HG02852 (cell line): ENCODE results near the gene STK39.
"Not testable (repeated sequence)": the region's sequence is repeated elsewhere in the genome, so short reads cannot be mapped to it uniquely, and the experiment has no call there.

Source experiments
- ATAC-seq: cut with Tn5 transposase; IDR thresholded peaks from one replicate; pipeline ENCODE4 v1.9.1; 2021; ENCODE audit warnings: mild to moderate bottlenecking, moderate library complexity; ENCODE audit not compliant: unreplicated experiment

The STK39 gene

GRCh38 chr2:168247341-168248261 is at the start of gene STK39:
Gene STK39, minus strand, starts transcription at chr2:168247595. Its CDS starts 160 bp downstream, at chr2:168247435.
- peak; percentile 85 for ATAC-seq

- no peak for ATAC-seq
Observed at GRCh38 chr2:168295051-168295450, 47.7 kb upstream of the STK39 start.

DNA sequence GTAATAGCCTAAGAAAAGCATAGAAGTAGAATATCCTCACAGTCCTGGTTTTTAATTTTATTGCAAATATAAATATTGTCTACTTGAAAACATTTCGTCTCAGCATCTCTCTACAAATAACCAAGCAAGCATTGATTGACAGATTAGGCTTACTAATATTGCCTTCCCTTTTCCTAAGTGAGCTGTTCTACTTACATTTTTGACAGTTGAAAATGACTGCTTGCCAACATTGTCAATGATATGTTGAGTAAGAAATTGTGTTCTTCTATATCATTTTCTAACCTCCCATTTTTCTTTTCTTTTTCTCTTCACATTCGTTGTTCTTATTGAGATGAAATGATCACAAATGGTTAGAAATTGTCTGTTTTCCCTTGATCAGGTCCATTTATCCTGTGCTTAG is 47.0 kb upstream of the STK39 start:
- ATAC-seq = no peak

DNA sequence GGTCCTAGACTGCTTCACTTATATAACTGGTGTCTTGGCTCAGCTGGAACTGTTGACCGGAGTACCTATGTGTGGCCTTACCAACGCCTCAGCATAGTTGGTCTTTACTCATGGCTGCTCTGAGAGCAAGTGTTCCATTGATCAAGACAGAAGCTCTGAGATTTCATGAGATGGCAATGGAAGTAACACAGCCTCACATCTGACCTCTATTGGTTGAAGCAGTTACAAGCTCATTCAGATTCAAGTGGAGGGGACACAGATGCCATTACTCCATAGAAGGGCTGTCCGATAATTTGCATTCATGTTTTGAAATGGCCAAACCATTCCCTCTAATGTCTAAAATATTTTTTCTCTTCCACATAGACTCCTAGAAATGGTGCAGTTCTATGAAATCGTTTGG is 46.4 kb upstream of the STK39 start:
- no peak for ATAC-seq

DNA sequence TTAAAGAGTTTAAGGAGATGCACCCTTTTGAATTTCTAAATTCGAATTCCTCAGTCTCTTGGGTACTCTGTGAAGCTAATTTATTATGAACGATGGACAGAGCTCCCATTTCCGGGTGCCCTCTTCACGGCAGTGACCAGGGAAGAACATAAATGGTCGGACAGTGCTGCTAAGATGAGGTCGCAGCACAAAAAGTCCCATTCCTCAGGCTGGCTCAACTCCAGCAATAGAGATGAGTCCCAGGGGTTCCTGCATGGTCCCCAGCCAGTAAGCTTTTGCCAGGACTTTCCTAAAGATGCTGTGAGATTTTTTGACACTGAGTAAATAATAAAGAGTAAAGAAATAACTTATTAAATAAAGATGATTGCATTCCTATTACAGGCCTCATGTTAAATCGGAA is 43.0 kb upstream of the STK39 start:
- ATAC-seq = no peak

GRCh38 chr2:168289880-168290279 is 42.5 kb upstream of the STK39 start:
- no peak for ATAC-seq

GRCh38 chr2:168286535-168286934 is 39.1 kb upstream of the STK39 start:
- no peak for ATAC-seq

DNA sequence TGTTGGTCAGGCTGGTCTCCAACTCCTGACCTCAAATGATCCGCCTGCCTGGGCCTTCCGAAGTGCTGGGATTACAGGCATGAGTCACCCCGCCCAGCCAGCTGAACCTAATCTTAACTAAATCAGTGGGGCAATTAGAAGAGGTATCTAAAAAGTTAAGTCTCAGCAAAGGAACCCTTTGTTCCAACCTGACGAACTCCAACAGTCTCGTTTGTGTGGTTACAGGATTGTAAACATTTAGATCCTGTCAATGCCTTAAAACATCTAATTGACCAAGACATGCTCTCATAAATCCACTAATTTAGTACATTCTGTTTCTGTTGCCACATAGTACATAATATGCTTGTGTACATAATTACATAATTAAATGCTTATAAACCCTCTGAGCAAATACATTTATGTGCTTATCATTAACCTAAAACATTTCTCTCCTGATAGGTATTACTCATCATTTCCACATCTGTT is 31.1 kb upstream of the STK39 start:
- no peak for ATAC-seq

DNA sequence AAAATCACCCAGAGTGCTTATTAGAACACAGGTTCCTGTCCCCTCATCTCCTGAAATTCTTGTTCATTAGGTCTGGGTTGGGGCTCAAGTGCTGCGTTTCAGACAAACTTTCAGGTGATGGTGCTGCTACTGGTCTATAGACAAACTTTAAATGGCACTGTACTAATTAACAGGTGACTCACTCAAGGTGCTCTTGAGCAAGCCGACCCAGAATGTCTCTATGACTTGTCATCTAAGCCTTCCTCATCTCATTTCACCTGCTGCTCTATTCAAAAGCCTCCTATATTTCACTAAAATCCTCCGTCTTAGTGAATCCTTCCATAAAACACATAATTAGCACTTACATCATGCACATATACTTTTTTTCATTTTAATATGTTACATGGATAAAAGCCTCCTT is 29.9 kb upstream of the STK39 start:
- ATAC-seq = no peak

DNA sequence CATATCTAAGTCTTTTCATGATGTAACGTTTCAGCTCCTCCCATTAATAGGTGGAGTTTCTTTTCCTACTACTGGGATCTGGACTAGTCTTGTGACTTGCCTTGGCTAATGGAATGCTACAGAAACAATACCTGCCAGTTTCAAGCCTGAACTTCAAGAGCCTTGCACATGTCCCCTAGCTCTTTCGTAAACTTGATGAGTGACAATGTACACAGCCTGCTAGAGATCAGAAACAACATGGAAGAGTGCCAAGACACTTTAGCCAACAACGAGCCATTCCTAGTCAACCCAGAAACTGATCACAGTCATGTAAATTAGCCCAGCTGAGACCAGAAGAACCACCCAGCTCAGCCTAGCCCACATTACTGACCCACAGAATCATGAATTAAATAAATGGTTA is 24.8 kb upstream of the STK39 start:
- ATAC-seq = no peak

- ATAC-seq = not testable (repeated sequence)
Observed at GRCh38 chr2:168262926-168263325, 15.5 kb upstream of the STK39 start.

DNA sequence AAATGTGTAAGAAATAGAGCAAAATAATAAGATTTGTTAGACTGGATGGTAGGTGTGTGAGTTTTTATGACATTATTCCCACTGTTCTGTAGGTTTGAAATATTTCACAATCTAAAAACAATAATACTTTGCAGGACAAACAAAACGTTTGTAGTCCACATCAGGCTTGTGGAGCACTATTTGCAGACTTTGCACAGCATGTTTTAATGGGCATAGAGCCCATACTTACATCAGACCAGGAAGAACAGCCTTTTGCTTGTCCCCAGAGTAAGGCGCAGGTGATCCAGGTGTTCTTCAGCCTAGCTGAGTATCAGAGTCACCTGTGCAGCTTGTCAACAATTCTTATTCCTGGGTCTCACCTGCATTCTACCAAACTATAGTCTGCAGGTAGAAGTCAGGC is 9.1 kb upstream of the STK39 start:
- no peak for ATAC-seq

- no peak for ATAC-seq
Observed at GRCh38 chr2:168255866-168256265, 8.5 kb upstream of the STK39 start.

- no peak for ATAC-seq
Observed at GRCh38 chr2:168255103-168255502, 7.7 kb upstream of the STK39 start.

DNA sequence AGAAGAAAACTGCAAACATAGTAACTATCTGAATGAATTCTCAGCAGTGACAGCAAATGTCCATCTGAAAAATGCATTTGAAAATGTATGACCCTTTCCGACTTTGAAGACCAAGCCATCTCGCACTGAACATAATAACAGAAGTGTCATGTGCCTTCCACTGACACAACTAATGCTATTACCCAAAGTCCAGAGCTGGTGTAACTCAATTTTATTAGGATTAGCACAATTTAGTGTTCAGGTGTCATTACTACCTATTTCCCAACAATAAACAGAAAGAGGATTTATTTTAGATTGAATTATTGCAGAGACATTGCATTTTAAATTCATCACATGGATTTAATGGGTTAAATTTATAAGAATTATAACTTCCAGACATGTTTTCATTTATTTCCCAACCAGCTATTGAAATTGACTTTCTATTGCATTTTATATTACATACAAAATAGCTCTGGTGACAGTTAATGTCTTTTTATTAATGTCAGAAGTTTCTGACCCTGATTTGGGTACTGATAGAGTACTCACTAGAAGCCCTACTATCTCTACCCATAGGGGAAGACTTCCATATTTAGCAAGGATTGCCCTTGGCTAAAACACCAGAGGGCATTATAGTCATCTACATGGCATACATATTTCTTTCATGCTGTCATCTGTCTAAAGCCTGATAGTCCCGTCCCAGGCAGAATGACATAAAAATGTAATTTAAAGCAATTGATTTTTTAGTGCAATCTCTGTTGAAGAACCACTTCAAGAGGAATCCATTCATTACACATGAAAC is 7.0 kb upstream of the STK39 start:
- ATAC-seq = no peak

- no peak for ATAC-seq
Observed at GRCh38 chr2:168253379-168253778, 6.0 kb upstream of the STK39 start.

DNA sequence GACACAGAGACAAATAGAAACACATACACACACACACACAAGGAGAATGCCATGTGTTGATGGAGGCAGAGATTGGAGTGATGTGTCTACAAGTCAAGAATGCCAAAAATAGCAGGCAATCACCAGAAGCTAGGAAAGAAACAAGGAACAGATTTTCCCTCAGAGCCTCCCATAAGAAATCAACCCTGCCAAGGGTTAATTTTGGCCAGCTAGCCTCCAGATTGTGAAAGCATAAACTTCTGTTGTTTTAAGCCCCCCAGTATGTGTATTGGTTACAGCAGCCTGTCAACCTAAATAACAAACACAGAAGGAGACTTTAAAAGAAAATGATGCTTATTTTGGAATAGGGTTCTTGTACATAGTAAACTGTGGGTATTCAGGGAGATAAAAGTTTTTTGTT is 5.6 kb upstream of the STK39 start:
- no peak for ATAC-seq

DNA sequence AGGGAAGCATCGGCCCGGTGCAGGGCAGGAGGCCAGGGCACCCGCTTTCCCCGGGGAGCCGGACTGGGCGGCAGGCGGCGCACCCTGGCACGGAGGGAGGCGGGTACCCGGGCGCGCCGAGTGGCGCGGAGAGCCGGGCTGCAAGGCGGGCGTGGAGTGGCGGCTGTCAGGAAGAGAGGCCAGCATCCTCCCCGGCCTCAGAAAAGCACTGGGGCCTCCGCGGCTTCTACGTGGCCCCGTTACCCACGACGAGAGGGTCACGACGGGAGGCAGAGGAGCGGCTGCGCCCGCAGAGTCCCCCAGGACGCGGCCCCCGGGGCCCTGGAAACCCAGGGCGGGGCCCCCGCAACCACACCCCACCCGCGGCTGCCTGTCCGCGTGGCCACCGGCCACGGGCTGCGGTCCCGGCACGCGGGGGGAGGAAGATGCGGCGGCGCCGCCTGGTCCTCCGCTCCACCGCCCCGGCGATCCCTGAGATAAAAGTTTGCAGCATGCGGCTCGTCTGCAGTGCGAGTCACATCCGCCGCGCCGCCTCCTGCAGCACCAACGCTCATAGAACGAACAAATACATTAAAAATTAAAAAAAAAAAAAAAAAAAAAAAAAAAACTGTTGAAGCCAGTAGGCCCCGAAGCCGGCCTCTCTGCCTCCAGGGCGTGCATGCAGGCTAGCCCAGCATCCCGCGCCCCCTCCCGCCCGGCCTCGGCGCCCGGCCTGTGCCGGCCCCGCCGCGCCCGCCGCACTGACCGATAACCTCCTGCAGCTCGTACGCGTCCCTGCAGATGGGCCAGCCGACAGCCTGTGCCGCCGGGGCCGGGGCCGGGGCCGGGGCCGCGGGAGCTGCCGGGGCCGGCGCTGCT is 683 bp downstream of the STK39 start:
- ATAC-seq = peak; percentile 46

DNA sequence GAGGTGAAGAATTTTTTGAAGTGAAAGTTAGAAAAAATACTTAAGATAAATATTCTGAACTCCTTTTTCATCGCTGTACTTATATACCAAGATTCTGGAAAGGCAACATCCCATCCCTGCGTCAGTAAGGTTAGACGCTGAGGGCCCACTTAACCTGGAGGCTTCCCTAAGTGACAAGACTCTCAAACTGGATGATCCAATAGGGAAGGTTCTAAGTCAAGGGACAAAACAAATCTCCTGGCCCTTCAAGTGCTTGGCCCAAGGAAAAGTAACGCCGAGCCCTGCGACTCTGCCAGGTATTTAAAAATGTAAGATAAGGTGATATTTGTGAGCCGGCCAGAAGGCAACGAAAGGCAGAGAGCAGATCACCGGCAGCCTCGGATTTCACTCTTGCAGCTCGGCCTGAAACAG is 1.3 kb downstream of the STK39 start:
- no peak for ATAC-seq

- no peak for ATAC-seq
Observed at GRCh38 chr2:168245074-168245825, 2.1 kb downstream of the STK39 start.
